Hypothalamus (tissue), 51 donors: ENCODE data around the gene PIWIL4.
"Not testable (repeated sequence)": the region's sequence is repeated elsewhere in the genome, so short reads cannot be mapped to it uniquely, and the experiment has no call there.

Experiments used
- DNase-seq, 51 donors: peaks; one replicate each; lab custom pipeline; 2025; lab: John Stamatoyannopoulos, UW

Gene PIWIL4

DNA sequence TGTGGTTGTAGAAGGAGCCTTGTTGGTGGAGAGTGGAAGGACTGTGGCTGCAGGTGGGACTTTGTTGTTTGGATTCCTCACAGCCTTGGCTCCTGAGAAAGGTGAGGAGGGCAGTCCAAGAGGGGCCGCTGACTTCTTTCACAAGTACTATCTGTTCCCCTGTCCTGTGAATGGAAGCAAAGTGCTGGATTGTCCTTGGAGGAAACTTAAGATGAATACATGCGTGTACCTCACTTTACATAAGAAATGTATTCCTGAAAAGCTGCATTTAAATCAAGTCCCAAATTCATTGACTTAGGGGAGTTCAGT is 21.1 kb upstream of the PIWIL4 start:
- peak in 1 of 51 donors; percentile 24 for DNase-seq

DNA sequence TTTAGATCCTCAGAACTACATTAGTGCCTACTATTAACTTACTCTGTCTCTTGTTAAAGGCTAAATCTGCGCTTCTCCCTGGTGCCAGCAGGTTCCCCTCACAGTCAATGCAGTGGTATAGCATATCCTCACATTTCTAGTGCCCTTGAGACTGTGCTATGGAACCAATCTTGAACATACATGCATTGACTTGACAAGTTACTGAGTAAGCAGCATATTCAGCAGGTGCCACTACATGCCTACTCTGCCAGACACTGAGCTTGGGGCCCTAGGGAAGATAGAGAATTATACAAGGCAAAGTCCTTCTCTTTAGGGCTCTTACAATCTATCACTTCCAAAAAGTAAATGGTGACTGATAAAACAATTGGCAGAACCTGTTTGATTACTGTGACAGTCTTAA is 20.3 kb upstream of the PIWIL4 start:
- DNase-seq = peak in 1 of 51 donors; percentile 13

DNA sequence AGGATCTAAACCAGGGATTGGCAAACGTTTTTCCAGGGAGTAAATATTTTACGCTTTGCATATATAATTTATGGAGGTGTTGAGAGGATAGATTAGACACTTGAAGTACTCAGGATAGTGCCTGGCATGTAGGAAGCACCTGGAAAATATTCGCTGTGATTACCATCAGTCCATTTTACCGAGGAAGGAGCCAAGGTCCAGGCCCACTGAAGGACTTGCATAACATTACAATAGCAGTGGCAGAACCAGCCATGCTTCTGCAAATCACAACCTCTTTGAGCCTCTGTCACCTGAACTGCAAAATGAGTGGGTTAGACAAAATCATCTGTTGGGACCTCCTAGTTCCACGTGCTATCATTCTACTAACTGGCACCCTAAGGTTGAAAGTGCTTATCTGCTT is 18.0 kb upstream of the PIWIL4 start:
- no peak for DNase-seq

DNA sequence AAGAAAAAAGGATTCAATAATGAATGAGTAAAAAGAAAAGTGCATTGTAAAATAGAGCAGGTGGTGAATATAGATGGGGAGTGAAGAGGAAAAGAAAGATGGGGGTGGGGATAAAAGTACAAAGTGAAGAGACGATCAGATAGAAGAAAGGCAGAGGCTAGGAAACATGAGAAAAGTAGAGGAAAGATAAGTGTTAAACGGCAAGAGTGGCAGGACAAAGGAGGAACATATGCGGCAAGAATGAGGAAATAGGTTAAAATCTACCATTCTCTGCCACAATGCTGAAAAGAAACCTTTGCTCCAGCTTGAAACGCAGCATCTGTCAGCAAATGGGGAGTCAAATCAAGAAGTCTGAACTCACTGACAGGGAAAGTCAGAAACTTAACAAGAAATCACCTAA is 16.7 kb upstream of the PIWIL4 start:
- no peak for DNase-seq

DNA sequence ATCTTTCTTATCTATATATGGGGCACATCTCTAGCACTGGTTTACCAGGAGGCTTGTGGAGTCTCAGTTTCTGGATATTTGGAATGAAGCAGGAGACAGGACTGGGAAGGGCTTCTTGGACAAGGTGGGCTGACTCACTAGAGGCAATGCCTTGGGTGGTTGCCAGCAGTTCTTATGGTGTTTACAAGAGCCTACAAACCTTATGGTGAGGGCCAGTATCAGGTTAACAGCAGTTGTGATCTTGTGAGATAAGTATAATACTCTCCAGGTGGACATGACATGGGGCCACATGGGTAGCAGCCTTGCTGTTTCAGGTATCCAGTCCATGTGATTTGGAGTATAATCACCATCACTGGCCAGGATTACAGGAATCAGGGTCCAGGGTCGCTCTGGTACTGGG is 13.2 kb upstream of the PIWIL4 start:
- no peak for DNase-seq

DNA sequence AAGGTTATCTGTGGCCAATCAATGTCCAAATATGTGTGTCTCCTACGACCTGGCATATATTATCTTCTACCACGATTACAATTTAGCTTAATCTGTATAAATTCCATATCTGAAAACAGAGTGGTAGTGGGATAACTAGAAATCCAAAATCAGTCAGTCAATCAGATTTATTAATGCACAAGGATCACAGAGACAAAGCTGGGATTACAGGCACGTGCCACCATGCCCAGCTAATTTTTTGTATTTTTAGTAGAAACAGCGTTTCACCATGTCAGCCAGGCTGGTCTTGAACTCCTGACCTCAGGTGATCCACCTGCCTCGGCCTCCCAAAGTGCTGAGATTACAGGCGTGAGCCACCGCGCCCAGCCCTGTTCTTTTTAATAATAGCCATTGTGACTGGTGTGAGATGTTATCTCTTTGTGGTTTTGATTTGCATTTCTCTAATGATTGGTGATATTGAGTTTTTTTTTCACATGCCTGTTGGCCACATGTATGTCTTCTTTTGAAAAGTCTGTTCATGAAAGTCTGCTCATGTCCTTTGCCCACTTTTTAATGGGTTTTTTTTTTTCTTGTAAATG is 11.3 kb upstream of the PIWIL4 start:
- not testable (repeated sequence) for DNase-seq

DNA sequence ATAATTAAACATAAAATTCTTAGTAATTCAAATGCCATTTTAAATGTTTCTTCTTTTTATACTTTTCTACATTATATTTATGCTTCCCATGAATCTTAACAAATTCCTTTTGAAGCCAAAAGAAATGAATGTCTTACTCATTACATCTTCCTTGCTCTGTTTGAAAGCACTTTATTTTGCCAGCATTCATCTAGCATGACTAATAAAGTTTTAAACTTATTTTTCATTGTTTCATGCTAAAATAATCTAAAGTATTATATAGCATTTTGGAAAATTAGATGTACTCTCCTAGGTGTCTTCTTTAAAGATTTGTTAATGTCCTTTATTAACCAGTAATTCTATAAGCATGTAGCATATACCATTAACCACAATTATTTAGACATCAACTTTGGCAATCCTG is 9.7 kb upstream of the PIWIL4 start:
- no peak for DNase-seq

DNA sequence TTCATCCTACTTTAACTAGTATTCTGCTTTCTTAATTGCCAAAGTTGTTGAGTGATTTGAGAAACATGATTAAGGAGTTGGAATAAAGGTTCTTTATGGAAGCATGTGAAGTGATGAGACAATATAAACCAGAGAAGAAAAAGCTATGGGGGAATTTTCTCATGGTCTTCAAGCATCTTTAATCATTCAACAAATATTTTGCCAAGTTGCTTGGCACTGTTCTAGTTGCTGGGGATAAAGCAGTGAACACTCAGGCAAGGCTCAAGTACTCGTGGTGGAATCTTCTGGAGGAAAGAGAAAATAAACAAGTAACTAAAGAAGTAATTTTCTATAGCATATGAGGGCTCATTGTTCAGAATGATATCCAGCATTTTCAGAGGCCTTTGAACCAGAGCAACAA is 9.2 kb upstream of the PIWIL4 start:
- DNase-seq = no peak

DNA sequence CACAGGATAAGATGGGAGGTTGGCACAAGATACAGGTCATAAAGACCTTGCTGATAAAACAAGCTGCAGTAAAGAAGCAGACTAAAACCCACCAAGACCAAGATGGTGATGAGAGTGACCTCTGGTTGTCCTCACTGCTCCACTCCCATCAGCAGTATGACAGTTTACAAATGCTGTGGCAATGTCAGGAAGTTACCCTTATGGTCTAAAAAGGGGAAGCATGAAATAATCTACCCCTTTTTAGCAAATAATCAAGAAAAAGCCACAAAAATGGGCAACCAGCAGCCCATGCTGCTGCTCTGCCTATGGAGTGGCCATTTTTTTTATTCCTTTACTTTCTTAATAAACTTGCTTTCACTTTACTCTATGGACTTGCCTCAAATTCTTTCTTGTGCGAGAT is 8.7 kb upstream of the PIWIL4 start:
- DNase-seq = no peak

DNA sequence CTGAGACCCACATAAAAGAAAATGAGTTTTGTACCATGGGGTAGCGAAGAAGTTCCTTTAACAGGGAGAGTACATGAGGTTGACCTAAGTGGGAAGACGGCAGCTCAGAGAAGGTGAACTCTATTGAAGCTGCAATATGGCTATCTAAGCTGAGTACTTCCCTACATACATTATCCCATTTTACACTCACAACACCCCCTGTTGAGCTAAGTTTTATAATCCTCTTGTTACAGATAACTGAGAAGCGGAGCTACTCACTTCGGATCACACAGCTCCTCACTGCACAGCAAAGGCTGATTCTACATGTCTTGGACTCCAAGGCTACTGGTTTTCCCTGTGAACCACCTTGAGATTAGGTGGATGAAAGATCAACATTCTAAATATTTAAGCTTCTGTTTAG is 8.2 kb upstream of the PIWIL4 start:
- no peak for DNase-seq

DNA sequence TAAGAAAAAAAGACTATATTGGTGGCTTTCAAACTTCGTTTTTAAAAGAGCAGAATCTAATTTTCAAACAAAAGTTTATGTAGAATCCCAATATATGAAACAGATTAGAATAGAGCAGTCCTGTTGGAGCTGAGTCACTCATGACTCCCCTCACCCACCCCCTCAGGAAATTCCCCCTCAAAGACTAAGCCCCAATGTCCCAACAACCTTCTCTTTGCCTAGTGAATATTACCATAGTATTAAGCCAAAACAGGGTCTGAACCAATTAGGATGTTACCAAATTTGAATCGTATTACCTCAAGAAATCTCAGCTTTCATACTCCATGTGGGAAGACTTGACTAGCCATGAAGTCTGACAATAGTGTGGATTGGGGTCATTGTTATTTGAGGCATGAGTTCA is 7.8 kb upstream of the PIWIL4 start:
- DNase-seq = no peak

DNA sequence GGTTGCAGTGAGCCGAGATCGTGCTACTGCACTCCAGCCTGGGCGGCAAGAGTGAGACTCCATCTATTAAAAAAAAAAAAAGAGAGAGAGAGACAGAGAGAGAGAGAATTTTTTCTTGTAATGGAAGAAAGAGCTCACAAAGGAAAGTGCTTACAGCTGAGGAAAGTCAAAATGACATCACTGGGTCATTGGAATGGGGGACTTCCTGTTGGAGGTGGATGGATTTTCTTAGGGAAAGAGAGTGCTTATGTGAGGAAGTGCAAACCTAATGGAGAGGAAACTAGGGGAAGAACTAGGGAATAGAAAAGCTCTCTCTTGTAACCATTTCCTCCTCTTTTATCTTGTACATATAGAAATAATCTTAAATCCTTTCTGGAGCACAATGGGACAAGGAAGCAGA is 6.3 kb upstream of the PIWIL4 start:
- no peak for DNase-seq

DNA sequence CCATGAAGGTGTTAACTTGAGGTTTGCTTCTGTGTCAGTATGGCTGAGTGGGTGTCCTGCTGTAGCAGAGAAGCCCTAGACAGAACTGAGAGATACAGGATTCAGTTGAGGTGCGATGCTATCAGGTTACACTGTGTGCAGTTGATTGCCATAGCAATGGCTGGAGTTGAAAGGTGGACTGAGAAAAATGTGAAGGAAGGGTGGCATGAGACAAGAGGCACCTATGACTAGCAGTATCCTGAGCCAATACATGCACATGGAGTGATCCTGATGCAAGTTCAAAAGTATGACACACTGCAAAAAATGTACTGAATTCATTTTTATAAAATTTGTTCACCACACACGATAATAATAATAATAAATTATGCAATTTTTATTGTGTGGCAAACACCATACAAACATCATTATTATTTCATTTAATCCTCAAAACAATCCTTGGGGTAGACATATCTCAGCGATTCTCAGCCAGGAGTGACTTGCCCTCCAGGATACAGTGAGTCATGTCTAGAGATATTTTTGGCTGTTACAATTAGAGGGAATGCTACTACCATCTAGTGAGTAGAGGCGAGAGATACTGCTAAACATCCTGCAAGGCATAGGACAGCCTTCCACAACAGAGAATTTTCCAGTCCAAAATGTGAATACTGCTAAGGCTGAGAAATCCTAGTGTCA is 3.9 kb upstream of the PIWIL4 start:
- DNase-seq = no peak

DNA sequence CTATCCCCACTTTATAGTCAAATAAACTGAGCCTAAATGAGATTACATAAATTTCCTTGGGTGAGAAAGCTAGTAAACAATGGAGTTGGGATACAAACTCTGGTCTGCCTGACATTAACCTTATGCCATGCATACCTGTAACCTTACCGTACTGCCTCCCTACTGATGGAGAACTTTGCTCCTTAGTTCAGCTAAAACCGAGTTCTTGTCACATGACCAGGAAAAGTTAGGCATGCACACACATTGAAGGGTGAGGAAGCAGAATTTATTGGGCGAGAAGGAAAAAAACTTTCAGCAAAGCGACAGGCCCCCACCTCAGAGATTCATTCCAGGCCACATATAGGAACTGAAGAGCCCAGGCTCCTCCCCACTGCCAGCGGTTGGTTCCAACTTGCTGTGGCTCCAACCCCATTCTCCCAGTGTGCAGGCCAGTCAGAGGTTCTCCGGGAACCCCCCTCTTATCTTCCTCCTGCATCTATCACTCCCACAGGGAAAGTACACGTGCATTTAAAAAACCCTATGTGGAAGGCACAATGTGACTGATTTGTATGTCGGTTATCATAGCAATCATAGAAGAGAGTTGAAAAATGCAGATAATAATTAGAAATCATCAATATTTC is 3.2 kb upstream of the PIWIL4 start:
- no peak for DNase-seq

DNA sequence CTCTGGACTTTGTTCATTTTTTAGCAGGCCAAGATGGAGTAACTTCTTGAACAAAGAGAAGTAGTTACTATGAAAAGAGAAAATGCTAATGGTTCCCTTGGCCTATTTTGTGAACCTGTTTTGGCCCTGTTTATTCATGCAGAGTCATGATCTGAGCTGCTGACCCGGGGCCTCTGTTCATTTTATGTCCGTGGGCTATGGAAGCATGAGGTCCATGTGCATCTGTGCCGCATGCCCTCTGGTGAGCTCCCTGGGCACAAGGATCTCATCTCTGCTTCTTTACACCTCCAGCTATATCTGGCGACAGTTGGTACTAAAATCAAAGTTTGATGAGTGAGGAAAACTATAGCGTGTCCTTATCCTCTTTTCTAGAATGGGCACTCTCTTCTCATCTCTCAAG is 1.0 kb downstream of the PIWIL4 start:
- no peak for DNase-seq

DNA sequence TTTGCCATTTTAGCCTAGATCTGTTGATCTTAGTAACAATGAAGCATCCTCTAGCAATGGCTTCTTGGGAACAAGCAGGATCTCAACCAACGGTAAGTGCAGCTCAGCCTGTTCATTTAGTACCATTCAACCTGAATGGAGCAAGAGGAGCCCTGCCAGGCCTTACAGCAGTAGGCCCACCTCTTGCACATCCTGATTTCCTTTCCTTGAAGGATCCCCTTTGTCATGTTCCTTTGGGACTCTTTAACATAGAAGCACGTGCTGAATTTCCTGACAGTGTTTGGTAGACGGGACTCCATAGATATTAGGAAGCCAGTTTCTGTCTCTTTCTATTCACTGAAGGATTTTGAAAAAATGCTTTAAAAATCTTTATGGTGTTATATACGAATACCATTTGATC is 1.5 kb downstream of the PIWIL4 start:
- no peak for DNase-seq

DNA sequence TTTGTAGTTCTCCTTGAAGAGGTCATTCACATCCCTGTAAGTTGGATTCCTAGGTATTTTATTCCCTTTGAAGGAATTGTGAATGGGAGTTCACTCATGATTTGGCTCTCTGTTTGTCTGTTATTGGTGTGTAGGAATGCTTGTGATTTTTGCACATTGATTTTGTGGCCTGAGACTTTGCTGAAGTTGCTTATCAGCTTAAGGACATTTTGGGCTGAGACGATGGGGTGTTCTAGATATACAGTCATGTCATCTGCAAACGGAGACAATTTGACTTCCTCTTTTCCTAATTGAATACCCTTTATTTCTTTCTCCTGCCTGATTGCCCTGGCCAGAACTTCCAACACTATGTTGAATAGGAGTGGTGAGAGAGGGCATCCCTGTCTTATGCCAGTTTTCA is 5.8 kb downstream of the PIWIL4 start:
- DNase-seq = not testable (repeated sequence)

DNA sequence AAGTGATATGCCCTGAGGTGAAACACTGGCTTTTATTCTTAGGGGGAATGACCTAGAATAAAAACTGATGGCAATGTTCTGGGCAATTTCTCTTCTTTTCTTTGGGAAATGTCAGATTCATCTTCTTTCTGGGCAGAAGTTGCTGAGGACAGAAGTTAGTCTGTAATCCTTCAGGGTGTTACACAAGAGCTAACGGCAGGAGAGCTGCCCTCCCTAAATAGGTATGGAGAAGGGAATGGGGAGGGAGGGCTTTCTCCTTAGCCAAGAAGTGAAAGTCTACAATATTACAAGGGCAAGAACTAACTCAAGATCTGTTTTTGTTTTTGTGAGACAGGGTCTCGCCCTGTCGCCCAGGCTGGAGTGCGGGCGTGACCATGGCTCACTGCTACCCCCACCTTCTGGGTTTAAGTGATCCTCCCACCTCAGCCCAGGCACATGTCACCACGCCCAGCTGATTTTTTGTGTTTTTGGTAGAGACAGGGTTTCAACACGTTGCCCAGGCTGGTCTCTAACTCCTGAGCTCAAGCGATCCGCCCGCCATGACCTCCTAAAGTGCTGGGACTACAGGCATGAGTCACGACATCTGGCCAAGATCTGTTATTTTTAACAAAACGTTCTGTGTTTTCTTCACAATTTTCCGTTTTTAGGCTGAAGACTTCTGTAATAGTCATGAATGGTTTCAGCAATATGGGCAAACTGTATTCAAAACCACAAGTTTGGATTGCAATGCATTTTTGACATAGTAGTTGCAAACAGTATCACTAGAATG is 7.2 kb downstream of the PIWIL4 start:
- no peak for DNase-seq

DNA sequence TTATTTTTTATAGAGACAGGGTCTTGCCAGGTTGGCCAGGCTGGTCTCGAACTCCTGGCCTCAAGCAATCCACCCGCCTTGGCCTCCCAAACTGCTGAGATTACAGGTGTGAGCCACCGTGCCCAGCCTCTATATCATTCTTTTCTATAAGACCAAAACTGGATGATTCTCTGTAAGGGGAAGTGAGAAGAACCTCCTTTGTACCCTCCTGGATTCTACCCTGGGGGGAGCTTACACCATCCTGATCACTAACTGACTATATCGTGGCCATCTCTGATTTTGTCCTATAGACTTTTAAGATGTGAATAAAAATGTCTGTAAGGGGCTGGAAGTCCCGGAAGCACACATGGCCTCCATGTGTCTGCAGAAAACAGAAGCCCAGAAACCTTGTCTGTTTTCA is 9.1 kb downstream of the PIWIL4 start:
- no peak for DNase-seq

DNA sequence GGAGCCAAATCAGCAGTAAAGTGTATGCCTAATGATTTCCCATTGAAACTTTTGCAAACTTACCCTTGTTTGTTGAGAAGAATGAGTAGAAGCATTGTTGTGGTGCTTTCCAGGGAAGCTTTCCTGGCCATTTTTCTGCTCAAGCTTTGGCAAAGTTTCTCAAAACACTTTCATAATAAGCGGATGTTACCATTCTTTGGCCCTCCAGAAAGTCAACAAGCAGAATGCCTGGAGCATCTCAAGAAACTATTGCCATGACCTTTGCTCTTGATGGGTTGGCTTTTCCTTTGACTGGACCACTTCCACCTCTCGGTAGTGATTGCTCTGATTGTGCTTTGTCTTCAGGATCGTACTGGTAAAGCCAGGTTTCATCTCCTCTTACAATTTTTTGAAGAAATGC is 10.7 kb downstream of the PIWIL4 start:
- no peak for DNase-seq

DNA sequence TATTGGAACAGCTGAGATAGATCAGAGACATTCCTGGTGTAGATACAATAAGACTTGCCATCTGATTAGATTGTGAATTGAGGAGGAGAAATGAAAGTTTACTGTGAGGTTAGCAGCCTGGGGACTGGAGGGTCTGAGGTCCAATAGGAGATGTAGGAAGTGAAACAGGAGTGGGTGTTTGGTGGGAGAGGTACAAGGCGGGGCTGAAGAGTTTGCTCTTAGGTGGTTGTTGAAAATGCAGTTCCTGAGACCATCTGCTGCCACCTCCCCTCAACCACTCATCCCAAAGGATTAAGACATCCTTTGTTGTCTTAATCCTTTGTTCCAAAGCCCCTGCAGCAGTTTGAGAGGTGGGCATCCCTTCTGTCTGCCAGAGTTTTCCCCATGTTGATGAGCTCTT is 14.8 kb downstream of the PIWIL4 start:
- no peak for DNase-seq
